WTC11 (cell line): ENCODE results near the gene SPESP1. TPM values are rescaled to one million over a fixed set of nuclear protein-coding genes. Genes with fewer than 3 reads are reported as not detected.

Experiments
- ATAC-seq: fragments of 200-7000 bp; cut with Tn5 transposase; 2 replicates; pipeline ENCODE4 v1.10.0; 2021; ENCODE audit warnings: mild to moderate bottlenecking, moderate library complexity
- CTCF ChIA-PET: fragments of 300-600 bp; sonication (Branson Sonifier 250); formaldehyde crosslinking; loops from one replicate; lab custom pipeline; 2021; ENCODE audit warnings: antibody characterized with exemption; lab: Charles Lee
- POLR2A ChIA-PET: fragments of 350-600 bp; sonication (Branson Sonifier 250); formaldehyde crosslinking; loops from one replicate; lab custom pipeline; 2021; ENCODE audit warnings: antibody characterized with exemption; lab: Charles Lee
- DNase-seq: peaks from one replicate; pipeline ENCODE4 v3.0.0; 2021; ENCODE audit warnings: low spot score
- H3K27ac Mint-ChIP-seq: 2 replicates; pipeline ENCODE4 v1.8.0; 2021; ENCODE audit warnings: mixed read lengths
- H3K27me3 Mint-ChIP-seq: 2 replicates; pipeline ENCODE4 v1.8.0; 2021; ENCODE audit warnings: low read depth, mild to moderate bottlenecking, moderate library complexity, mixed read lengths
- H3K36me3 Mint-ChIP-seq: 2 replicates; pipeline ENCODE4 v1.8.0; 2021; ENCODE audit warnings: mixed read lengths
- H3K4me1 Mint-ChIP-seq: 2 replicates; pipeline ENCODE4 v1.8.0; 2022; ENCODE audit warnings: mixed read lengths
- H3K4me3 Mint-ChIP-seq: 2 replicates; pipeline ENCODE4 v1.8.0; 2021; ENCODE audit warnings: mild to moderate bottlenecking, moderate library complexity, mixed read lengths
- H3K9me3 Mint-ChIP-seq: 2 replicates; pipeline ENCODE4 v1.8.0; 2021; ENCODE audit warnings: mixed read lengths
- AFF4 ChIP-seq: sonication (generic); formaldehyde crosslinking; IDR thresholded peaks from 2 replicates; pipeline ENCODE4 v1.8.1; 2023; ENCODE audit warnings: mild to moderate bottlenecking, missing genetic modification reagents, borderline replicate concordance
- AR ChIP-seq: fragments of 250-450 bp; sonication (Bioruptor Pico); IDR thresholded peaks from 2 replicates; pipeline ENCODE4 v1.9.0; 2021; ENCODE audit warnings: mild to moderate bottlenecking
- EMX1 ChIP-seq: fragments of 250-450 bp; sonication (Bioruptor Pico); IDR thresholded peaks from 2 replicates; pipeline ENCODE4 v1.8.0; 2021; ENCODE audit warnings: mild to moderate bottlenecking
- FOXK1 ChIP-seq: sonication (generic); formaldehyde crosslinking; IDR thresholded peaks from 2 replicates; pipeline ENCODE4 v1.8.0; 2022; ENCODE audit warnings: mild to moderate bottlenecking, moderate library complexity, missing genetic modification reagents
- FOXP4 ChIP-seq: sonication (generic); formaldehyde crosslinking; IDR thresholded peaks from 2 replicates; pipeline ENCODE4 v1.8.0; 2022; ENCODE audit warnings: mild to moderate bottlenecking, missing genetic modification reagents
- GABPB1 ChIP-seq: sonication (generic); formaldehyde crosslinking; IDR thresholded peaks from 2 replicates; pipeline ENCODE4 v1.8.1; 2023; ENCODE audit warnings: mild to moderate bottlenecking, missing genetic modification reagents
- HMGA2 ChIP-seq: fragments of 250-450 bp; sonication (Bioruptor Pico); IDR thresholded peaks from 2 replicates; pipeline ENCODE4 v1.4.0; 2021; ENCODE audit warnings: mild to moderate bottlenecking, moderate library complexity
- PRRX2 ChIP-seq: fragments of 250-450 bp; sonication (Bioruptor Pico); IDR thresholded peaks from 2 replicates; pipeline ENCODE4 v1.8.0; 2021; ENCODE audit warnings: mild to moderate bottlenecking
- USF1 ChIP-seq: sonication (generic); formaldehyde crosslinking; IDR thresholded peaks from 2 replicates; pipeline ENCODE4 v1.8.0; 2022; ENCODE audit warnings: mild to moderate bottlenecking, missing genetic modification reagents
- USF2 ChIP-seq: sonication (generic); formaldehyde crosslinking; IDR thresholded peaks from 2 replicates; pipeline ENCODE4 v1.8.1; 2023; ENCODE audit warnings: mild to moderate bottlenecking, missing genetic modification reagents, moderate library complexity
- ZBTB43 ChIP-seq: sonication (generic); formaldehyde crosslinking; IDR thresholded peaks from 2 replicates; pipeline ENCODE4 v1.8.1; 2023; ENCODE audit warnings: mild to moderate bottlenecking, missing genetic modification reagents
- ZMAT4 ChIP-seq: fragments of 250-450 bp; sonication (Bioruptor Pico); IDR thresholded peaks from 2 replicates; pipeline ENCODE4 v1.9.0; 2021; ENCODE audit warnings: mild to moderate bottlenecking
- ZNF425 ChIP-seq: fragments of 250-450 bp; sonication (Bioruptor Pico); conservative IDR thresholded peaks from 2 replicates; pipeline ENCODE4 v1.9.0; 2021; ENCODE audit warnings: mild to moderate bottlenecking
- total RNA-seq: library from RNA; stranded (reverse); gene quantifications from 3 replicates; pipeline ENCODE4 v1.2.3, GENCODE V29; 2021

The SPESP1 gene
- total RNA-seq, 1 experiment from 2014 or later, result not detected

- H3K36me3 Mint-ChIP-seq, result peaks cover 20% of the 10 kb centered on the region
- no peak for TF ChIP-seq FOXP4
- no peak for TF ChIP-seq ZNF425
- no peak for TF ChIP-seq FOXK1 (CRISPR knock-in tag)
- TF ChIP-seq AR, result no peak
- no peak for TF ChIP-seq PRRX2 (CRISPR knock-in tag)
- TF ChIP-seq ZMAT4 (CRISPR knock-in tag), result no peak
- TF ChIP-seq HMGA2 (CRISPR knock-in tag), result no peak
- no peak for TF ChIP-seq AFF4 (CRISPR knock-in tag)
- TF ChIP-seq GABPB1, result no peak
- TF ChIP-seq ZBTB43 (CRISPR knock-in tag), result no peak
- TF ChIP-seq USF1 (CRISPR knock-in tag), result no peak
- TF ChIP-seq USF2 (CRISPR knock-in tag), result no peak
- no peak for TF ChIP-seq EMX1 (CRISPR knock-in tag)
- TF ChIP-seq, all 79 proteins: peak for 0
- ATAC-seq (no peak), DNase-seq (no peak)
- no peaks in the 10 kb centered on the region for H3K4me1 Mint-ChIP-seq
- ChIA-PET POLR2A (no interaction called here), CTCF (no interaction called here)
- peaks cover 59% of the 10 kb centered on the region for H3K9me3 Mint-ChIP-seq
- H3K27ac Mint-ChIP-seq, result no peak overlapping the region
- H3K4me3 Mint-ChIP-seq, result no peak overlapping the region
- H3K27me3 Mint-ChIP-seq, result peaks cover 15% of the 10 kb centered on the region
Observed at GRCh38 chr15:68980786-68981185, 50.5 kb downstream of the SPESP1 start.
